GM21526 (cell line): Measurements from ENCODE around the gene MRPL49.
"Not testable (repeated sequence)": the region's sequence is repeated elsewhere in the genome, so short reads cannot be mapped to it uniquely, and the experiment has no call there.

ENCODE experiments used
- ATAC-seq: cut with Tn5 transposase; IDR thresholded peaks from one replicate; pipeline ENCODE4 v1.9.1; 2021; ENCODE audit warnings: moderate library complexity; ENCODE audit not compliant: unreplicated experiment, low FRiP score

MRPL49 gene

DNA sequence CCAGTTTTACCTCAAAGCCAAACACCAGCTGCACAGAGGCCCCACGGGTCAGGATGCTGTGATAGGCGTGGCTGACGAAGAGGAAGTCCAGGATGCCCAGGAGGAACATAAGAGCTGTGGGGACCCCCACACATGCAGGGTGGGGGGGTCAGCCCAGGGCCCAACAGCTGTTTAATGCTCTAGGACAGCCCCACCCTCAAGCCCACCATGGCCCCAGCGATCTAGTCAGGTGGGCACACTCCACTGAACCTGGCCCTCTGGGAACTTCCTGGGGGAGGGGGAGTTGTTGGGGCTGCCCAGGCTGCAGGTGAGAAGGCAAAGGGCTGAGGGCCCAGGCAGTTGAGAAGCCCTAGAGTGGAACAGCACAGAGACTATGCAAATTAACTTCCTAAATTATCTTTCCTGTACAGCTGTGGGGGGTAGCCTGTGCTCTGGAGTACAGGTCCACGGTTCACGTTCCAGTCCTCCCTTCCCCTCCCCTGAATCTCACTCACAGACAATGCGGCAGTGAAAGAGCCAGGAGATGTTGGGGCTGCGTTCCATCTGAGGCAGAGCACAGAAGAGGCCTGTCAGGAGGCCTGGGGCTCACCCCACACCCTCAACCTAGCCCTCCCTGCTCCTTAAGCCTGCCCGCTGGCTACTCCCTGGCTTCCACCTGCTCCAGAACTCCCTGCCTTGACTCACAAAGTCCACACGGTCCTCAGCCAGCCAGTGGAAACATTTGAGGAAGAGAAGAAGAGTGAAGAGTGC is 10.3 kb downstream of the MRPL49 start:
- no peak for ATAC-seq

GRCh38 chr11:65132988-65133700 is 11.0 kb downstream of the MRPL49 start:
- no peak for ATAC-seq

- no peak for ATAC-seq
These were observed 11.6 kb downstream of the MRPL49 start for GRCh38 chr11:65133724-65134123.

DNA sequence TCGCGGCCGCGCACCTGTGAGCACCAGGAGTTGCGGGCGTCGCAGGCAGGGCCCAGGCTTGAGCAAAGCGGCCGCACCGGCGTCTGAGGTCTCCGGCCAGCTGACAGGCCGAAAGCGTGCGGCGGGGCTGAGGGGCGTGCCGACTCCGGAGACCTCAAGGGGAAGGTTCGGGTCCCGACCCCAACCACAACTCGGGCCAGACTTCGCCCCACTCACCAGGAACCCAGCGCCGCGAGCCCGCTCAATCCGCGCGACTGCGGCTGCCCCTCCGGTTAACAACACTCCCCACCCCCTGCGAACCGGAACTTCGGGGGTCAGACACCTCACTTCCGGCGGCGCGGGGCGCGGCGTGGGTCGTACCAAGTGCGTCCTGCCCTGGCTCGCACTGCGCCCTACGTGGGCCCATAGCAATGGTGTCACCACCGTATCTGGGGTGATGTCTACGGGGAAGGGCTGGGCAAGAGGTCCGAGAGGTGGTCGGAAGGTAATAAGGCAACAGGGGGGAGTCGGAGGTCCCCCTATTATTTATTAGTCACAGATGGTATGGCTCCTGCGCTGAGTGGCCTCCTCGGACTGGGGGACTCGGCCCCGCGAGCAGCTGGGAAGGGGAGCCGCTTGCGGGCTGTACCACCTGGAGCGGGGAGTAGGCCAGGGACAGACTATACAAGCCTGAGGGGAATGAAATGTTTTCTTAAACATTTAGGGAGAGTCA is 12.3 kb downstream of the MRPL49 start, which contains the start of gene SYVN1:
TSS of gene SYVN1 (minus strand) at position 280 of the 712 bp plus-strand sequence. CDS start 918 bp downstream, outside the sequence.
- ATAC-seq = peak; percentile 46

DNA sequence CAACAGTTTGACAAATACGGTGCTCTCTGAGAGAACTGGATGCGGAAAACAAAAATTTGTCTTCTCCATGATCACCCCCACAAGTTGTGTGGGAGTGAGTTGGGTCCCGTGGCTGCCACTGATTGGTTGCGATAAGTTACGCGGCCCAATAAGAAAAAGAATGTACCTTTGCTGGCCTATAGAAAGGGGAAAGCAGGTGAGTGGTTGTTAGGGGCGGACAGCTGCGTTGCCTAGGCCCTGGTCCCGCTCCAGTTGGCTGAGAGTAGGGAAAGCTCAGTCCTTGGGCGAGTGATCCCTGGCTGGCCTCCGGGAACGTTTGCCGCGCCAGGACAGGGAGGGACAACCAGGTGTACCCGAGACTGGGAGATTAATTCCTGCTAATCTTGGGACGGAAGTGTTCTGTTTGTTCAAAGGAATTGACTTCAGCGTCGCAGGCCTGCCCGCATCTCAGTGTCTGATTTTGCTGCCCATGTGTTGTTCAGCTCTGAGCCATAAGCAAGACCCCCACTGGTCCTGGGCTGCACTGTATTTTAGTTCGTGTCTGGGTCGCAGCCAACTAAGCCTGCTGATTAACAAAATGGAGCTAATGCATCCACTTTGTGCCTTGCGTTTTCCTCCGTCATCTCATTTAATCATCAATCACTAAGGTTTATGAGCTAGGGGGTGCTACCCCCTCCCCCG is 13.0 kb downstream of the MRPL49 start:
- ATAC-seq = peak; percentile 49

- no peak for ATAC-seq
These were observed 13.6 kb downstream of the MRPL49 start for GRCh38 chr11:65135633-65136145.

- ATAC-seq = no peak
These were observed 14.5 kb downstream of the MRPL49 start for GRCh38 chr11:65136515-65137096.

DNA sequence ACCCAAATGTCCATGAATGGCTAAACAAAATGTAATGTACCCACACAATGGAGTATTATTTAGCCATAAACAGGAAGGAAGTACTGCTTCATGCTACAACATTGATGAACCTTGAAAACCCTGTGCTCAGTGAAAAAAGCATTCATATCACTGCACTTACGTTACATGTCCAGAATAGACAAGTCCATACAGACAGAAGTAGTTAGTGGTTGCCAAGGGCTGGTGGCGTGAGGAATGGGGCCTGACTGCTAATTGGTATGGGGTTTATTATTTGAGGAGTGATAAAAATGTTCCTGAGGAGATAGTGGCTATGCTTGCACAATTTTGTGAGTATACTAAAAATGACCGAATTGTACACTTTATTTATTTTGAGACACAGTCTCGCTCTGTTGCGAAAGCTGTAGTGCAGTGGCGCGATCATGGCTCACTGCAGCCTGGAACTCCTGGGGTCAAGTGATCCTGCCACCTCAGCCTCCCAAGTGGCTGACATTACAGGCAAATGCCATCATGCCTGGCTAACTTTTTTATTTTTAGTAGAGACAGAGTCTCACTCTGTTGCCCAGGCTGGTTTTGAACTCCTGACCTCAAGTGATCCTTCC is 19.9 kb downstream of the MRPL49 start:
- no peak for ATAC-seq

- no peak for ATAC-seq
These were observed 25.4 kb downstream of the MRPL49 start for GRCh38 chr11:65147352-65148075.

- ATAC-seq = no peak
These were observed 26.5 kb downstream of the MRPL49 start for GRCh38 chr11:65148657-65149056.

DNA sequence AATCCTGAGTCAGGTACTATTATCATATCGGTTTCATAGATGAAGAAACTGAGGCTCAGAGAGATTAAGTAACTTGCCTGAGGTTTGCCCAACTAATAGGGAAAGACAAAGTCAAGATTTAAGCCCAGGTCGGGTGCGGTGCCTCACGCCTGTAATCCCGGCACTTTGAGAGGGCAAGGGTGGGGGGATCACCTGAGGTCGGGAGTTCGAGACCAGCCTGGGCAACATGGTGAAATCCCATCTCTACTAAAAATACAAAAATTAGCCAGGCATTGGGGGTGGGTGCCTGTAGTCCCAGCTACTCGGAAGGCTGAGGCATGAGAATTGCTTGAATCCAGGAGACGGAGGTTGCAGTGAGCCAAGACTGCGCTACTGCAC is 28.0 kb downstream of the MRPL49 start:
- ATAC-seq = not testable (repeated sequence)

DNA sequence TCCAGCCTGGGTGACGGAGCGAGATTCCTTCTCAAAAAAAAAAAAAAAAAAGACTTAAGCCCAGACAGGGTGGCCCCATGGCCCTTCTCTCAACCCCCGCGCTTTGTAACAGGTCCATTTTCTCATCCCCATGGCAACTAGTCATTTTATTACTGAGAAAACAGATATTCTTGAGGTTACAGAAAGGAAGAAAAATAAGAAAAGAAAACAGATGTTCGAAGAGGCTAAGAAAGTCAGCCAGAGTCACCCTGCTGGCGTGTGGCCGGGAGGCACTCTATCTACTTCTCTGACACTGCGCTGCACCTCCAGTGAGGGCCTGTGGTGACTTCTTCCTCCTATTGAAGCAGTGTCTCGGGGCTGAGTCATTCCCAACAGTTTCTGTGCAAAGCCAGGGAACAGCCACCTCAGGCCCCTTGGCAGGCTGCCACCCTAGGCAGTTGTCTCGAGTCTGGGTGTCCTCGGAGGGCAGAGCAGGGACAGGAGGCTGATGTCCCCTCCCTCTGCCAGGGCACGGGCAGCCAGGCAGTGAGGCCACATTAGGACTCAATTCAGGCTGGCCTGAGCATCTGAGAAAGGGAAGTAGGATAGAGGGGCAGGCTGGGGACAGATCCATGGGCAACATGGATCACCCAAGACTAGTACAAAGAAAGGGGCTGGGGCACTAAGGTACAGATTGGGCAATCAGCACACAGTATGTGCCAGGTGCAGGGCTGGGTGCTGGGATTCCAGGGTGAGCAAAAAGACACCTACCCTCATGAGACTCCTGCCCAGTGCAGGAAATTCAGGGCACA is 28.6 kb downstream of the MRPL49 start:
- no peak for ATAC-seq

DNA sequence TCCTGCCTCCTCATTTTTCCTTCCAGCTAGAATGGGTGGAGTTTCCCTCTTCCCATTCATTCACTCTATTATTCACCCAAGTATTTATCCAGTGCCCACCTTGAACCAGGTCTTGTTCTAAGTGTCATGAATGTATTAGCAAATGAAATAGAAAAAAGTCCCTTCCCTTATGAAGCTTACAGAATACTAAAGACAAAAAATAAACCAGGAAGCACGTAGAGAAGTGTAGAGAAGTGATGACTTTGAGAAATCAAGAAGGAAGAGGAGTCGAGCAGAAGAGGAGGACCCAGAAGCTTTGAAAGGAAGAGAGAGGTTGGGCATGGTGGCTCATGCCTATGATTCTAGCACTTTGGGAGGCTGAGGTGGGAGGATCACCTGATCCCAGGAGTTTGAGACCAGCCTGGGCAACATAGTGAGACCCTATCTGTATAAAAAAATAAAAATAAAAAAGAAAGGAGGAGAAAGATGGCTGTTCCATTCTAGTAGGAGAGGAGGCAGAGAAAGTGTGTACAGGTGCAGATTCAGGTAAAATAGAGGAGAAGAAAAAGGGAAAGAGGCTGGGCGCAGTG is 29.3 kb downstream of the MRPL49 start:
- no peak for ATAC-seq

- no peak for ATAC-seq
These were observed 30.0 kb downstream of the MRPL49 start for GRCh38 chr11:65152122-65152521.

DNA sequence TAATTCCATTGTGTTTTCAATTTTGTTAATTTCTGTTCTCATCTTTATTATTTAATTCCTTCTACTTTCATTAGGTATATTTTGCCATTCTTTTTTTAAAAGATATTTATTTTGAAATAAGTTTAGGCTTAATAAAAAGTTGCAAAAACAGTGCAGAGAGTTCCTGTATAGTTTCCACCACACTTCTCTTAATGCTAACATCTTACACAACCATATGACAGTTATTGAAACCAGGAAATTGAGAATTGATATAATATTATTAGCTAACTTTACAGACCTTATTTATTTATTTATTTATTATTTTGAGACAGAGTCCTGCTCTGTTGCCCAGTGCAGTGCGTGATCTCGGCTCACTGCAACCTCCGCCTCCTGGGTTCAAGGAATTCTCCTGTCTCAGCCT is 34.1 kb downstream of the MRPL49 start:
- no peak for ATAC-seq

DNA sequence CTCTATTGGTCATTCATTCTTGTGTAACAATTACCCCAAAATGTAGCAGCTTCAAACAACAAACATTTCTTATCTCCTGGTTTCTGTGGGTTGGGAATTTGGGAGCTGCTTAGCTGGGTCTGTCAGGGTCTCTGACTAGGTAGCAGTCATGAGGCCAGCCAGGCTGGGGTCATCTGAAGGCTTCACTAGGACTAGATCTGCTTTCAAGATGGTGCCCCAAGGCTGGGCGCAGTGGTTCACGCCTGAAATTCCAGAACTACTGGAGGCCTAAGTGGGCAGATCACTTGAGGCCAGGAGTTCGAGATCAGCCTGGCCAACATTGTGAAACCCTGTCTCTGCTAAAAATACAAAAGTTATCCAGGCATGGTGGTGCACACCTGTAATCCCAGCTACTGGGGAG is 34.8 kb downstream of the MRPL49 start:
- no peak for ATAC-seq

DNA sequence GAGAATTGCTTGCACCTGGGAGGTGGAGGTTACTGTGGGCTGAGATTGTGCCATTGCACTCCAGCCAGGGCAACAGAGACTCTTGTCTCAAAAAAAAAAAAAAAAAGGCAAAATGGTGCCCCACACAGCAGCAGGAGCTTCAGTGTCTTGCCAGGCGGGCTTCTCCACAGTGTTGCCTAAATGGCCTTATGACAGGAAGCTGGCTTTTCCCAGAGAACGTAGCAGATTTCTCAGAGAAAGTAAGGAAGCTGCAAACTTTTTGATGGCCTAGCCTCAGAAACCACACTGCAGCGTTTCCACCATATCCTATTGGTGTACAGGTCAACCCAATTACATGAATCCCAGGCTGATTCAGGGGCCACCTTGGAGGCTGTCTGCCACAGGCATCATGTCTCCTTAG is 35.2 kb downstream of the MRPL49 start:
- no peak for ATAC-seq

DNA sequence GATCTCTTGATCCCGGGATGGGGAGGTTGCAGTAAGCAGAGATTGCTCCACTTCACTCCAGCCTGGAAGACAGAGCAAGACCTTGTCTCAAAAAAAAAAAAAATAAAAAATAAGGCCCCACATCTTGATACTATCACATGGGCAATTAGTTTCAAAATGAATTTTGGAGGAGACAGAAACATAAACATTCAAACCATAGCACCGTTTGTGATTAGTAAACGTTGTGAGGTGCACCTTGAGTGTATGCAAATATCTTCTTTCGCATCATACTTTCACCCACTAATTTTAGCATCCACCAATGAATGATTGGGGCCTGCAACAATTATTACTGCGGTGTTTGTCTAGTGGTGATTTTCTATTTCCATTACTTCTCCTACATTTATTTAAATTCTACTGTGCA is 36.9 kb downstream of the MRPL49 start:
- ATAC-seq = no peak
